Endothelial cell (in vitro differentiated cells): Measurements from ENCODE around the gene PRADC1. TPM values are rescaled to one million over a fixed set of nuclear protein-coding genes. Genes with fewer than 3 reads are reported as not detected.

Experiments
- DNase-seq: peaks from one replicate; pipeline ENCODE4 v3.0.0; 2021; ENCODE audit warnings: low spot score
- H3K27ac Mint-ChIP-seq: one replicate; pipeline ENCODE4 v1.8.0; 2021; ENCODE audit warnings: mixed read lengths, inconsistent platforms; ENCODE audit not compliant: unreplicated experiment
- H3K27me3 Mint-ChIP-seq: one replicate; pipeline ENCODE4 v1.8.0; 2021; ENCODE audit warnings: mild to moderate bottlenecking, moderate library complexity, mixed read lengths, inconsistent platforms; ENCODE audit not compliant: unreplicated experiment
- H3K36me3 Mint-ChIP-seq: one replicate; pipeline ENCODE4 v1.8.0; 2021; ENCODE audit warnings: mild to moderate bottlenecking, low read depth, mixed read lengths, inconsistent platforms; ENCODE audit not compliant: unreplicated experiment
- H3K4me1 Mint-ChIP-seq: one replicate; pipeline ENCODE4 v1.8.0; 2021; ENCODE audit warnings: mild to moderate bottlenecking, mixed read lengths, inconsistent platforms; ENCODE audit not compliant: unreplicated experiment
- H3K4me3 Mint-ChIP-seq: one replicate; pipeline ENCODE4 v1.8.0; 2021; ENCODE audit warnings: mild to moderate bottlenecking, mixed read lengths, inconsistent platforms; ENCODE audit not compliant: unreplicated experiment
- H3K9me3 Mint-ChIP-seq: one replicate; pipeline ENCODE4 v1.8.0; 2021; ENCODE audit warnings: mixed read lengths, inconsistent platforms; ENCODE audit not compliant: unreplicated experiment
- total RNA-seq: library from RNA; stranded (reverse); fragmentation: NEBNext Ultra II Directional; extraction: Animal tissue kit (Norgen Biotek cat#: 25700); gene quantifications from one replicate; pipeline ENCODE4 v1.2.1, GENCODE V29; 2021; ENCODE audit not compliant: unreplicated experiment
- TF ChIP-seq, protein P1 (sequence below): fragments of 200-600 bp; sonication (generic); IDR thresholded peaks from one replicate; pipeline ENCODE4 v1.5.0; 2021; ENCODE audit warnings: antibody characterized with exemption; ENCODE audit not compliant: unreplicated experiment

PRADC1 gene
- total RNA-seq, 1 donor from 2014 or later: 24.1 TPM

DNA sequence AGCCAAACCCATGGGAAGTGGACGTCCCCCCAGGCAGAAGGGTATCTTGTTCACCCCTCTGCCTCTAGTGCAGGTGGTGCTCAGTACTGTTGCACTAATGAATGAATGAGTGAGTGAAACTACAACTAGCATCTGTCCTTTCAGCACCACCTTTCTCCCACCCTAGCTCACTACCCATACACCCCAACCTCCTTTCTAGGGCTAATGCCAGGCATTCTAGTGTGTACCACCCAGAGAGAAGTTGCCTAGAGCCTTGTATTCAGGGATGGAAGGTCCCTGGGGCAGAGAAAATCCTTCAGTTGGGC lies 23.5 kb upstream of the PRADC1 start:
- no peak for DNase-seq
- H3K9me3 Mint-ChIP-seq: no peaks in the 10 kb centered on the region
- H3K36me3 Mint-ChIP-seq: peaks cover 14% of the 10 kb centered on the region

DNA sequence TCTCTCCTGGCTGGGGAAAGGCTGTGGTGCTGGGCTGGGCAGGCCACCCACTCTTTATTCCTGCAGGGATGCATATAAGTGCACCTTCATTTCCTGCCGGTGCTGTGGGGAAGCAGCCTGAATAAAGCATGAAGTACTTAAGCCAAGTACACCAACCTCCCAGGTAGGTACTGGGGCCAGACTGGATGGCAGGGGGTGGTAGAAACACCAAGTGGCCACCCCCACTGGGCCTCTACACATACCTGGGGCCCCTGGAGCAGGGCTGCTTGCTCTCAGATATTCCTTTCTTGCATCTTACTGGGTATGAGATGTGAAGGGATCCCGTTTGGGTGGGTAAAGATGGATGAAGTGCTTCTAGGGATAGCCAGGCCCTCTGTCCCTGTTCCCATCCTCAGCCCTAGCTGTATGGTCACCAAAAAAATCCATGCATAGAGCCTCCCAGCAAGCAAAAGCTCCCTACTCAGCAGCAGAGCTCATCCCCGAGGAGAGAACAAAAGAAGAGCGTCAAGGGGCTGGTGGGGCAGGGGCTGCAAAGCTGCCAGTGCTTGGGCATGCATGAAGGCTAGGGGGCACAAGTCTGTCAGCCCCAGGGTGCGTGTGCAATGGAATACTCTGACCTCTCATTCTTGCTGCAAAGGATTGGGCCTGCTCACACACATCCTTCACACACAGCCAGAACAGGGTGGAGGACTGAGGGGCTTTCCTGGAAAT lies 23.0 kb upstream of the PRADC1 start:
- no peak overlapping the region for H3K27ac Mint-ChIP-seq
- peaks cover 16% of the 10 kb centered on the region for H3K27me3 Mint-ChIP-seq
- no peaks in the 10 kb centered on the region for H3K9me3 Mint-ChIP-seq
- TF ChIP-seq, protein P1, sequence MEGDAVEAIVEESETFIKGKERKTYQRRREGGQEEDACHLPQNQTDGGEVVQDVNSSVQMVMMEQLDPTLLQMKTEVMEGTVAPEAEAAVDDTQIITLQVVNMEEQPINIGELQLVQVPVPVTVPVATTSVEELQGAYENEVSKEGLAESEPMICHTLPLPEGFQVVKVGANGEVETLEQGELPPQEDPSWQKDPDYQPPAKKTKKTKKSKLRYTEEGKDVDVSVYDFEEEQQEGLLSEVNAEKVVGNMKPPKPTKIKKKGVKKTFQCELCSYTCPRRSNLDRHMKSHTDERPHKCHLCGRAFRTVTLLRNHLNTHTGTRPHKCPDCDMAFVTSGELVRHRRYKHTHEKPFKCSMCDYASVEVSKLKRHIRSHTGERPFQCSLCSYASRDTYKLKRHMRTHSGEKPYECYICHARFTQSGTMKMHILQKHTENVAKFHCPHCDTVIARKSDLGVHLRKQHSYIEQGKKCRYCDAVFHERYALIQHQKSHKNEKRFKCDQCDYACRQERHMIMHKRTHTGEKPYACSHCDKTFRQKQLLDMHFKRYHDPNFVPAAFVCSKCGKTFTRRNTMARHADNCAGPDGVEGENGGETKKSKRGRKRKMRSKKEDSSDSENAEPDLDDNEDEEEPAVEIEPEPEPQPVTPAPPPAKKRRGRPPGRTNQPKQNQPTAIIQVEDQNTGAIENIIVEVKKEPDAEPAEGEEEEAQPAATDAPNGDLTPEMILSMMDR: no peak
- no peaks in the 10 kb centered on the region for H3K4me1 Mint-ChIP-seq
- H3K36me3 Mint-ChIP-seq: peaks cover 14% of the 10 kb centered on the region
- DNase-seq: no peak
- no peak overlapping the region for H3K4me3 Mint-ChIP-seq

More for the DNA sequence above, 23.5 kb upstream of the PRADC1 start:
- TF ChIP-seq, protein P1: no peak
- no peak overlapping the region for H3K27ac Mint-ChIP-seq
- H3K4me1 Mint-ChIP-seq: no peaks in the 10 kb centered on the region
- peaks cover 16% of the 10 kb centered on the region for H3K27me3 Mint-ChIP-seq
- H3K4me3 Mint-ChIP-seq: no peak overlapping the region

DNA sequence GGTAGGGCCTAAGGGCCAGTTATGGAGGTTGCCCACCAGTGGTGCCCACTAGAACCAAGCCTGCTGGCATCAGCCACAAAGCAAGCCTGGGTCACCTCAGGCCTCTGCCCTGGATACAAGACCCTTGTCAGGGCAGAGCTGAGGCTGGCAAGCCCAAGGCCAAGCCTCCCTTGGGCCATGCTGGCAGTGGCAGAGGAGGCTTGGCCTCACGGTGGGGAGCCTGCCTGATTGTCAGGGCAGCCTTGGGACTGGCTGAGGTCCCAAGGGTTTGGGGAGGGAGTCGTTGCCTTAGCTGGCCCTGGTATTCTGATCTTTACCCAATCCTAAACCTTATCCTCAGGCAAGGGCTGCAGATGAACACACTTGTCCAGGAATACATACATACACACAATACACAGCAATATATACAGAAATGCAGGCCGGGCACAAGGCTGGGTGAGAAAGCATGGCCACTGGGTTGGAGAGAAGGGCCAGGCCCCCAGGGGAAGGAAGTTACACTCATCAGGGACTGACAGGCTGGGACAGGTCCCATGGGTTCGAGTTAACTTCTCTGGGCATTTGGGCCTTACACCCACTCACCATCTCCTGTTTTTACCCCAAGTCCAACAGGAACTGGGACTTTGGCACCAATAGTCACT lies 22.1 kb upstream of the PRADC1 start:
- Mint-ChIP-seq H3K27me3 (peaks cover 16% of the 10 kb centered on the region), H3K36me3 (peaks cover 23% of the 10 kb centered on the region), H3K4me3 (no peak overlapping the region), H3K9me3 (no peaks in the 10 kb centered on the region), H3K27ac (no peak overlapping the region), H3K4me1 (no peaks in the 10 kb centered on the region)
- no peak for DNase-seq
- TF ChIP-seq, protein P1: no peak

DNA sequence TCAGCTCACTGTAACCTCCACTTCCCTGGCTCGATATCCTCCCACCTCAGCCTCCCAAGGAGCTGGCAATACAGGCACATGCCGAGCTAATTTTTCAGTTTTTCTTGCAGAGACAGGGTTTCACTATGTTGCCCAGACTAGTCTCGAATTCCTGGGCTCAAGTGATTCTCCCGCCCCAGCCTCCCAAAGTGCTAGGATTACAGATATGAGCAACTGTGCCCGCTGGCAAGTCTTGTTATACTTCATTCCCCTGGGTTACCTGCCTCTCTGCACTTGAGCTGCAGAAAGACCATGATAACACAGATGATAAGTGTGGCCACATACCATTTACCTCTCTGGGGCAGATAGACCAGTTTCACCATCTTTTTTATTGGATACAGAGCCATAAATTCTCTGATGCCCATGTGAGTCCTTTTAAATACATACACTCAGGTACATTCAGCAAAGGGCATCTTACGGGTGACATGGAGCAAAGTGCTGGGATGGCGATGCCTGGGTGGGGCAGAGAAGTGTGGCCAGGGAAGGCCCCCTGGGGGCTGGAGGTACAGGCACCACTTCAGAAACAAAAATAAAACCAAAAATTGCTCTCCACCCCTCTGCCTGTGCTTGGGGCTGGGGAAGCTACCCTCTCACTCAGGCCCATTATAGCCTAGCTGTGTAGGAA lies 21.4 kb upstream of the PRADC1 start:
- Mint-ChIP-seq H3K9me3 (no peaks in the 10 kb centered on the region), H3K27ac (no peak overlapping the region), H3K4me1 (no peaks in the 10 kb centered on the region), H3K27me3 (peaks cover 17% of the 10 kb centered on the region), H3K4me3 (no peak overlapping the region), H3K36me3 (peaks cover 29% of the 10 kb centered on the region)
- TF ChIP-seq, protein P1: no peak
- no peak for DNase-seq

- peaks cover 15% of the 10 kb centered on the region for H3K27me3 Mint-ChIP-seq
- no peak for DNase-seq
- no peak overlapping the region for H3K27ac Mint-ChIP-seq
- peaks cover 32% of the 10 kb centered on the region for H3K36me3 Mint-ChIP-seq
- no peaks in the 10 kb centered on the region for H3K4me1 Mint-ChIP-seq
- no peaks in the 10 kb centered on the region for H3K9me3 Mint-ChIP-seq
- TF ChIP-seq, protein P1: no peak
- H3K4me3 Mint-ChIP-seq: no peak overlapping the region
Observed at GRCh38 chr2:73253901-73254300, 20.9 kb upstream of the PRADC1 start.
